Cardiac fibroblast (primary cell): ENCODE data around the gene ITGA11.

ENCODE experiments used
- DNase-seq, 2 donors: peaks; one replicate each; pipeline versions ENCODE4 v3.0.0 to v3.0.0-alpha.2; 2010; ENCODE audit warnings: low read depth in 2 of 2
- H3K4me3 ChIP-seq, 2 donors: replicated peaks in 1 of 2; 1 replicate in 1 of 2; 2 replicates in 1 of 2; pipeline ENCODE4 v1.5.1; 2011; ENCODE audit warnings: low read depth in 2 of 2, low read length in 2 of 2, mild to moderate bottlenecking in 2 of 2, moderate library complexity in 1 of 2
- TF ChIP-seq, protein P1 (sequence below): IDR thresholded peaks from one replicate; pipeline ENCODE4 v1.5.1; 2011; ENCODE audit warnings: low read depth, mild to moderate bottlenecking, low read length, inconsistent platforms

ITGA11 gene

DNA sequence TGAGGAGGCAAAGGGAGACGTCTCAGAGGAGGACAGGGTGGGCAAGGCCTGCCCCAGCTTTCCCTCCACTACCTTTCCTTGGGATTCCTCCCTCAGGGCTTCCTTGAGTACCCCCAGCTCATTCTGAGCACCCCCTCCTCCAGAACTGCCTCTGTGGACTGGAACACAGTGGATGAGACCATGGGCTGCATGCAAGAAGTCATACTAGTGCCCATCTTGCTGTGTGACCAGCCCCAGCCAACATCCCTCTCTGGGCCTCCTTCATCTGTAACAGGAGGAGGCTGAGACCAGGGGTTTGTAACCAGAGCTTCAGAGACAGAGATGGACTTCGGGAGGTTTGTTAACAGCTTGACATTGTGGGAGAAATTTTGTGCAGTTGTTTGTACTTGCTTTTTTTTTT is 128.8 kb downstream of the ITGA11 start:
- TF ChIP-seq, protein P1, sequence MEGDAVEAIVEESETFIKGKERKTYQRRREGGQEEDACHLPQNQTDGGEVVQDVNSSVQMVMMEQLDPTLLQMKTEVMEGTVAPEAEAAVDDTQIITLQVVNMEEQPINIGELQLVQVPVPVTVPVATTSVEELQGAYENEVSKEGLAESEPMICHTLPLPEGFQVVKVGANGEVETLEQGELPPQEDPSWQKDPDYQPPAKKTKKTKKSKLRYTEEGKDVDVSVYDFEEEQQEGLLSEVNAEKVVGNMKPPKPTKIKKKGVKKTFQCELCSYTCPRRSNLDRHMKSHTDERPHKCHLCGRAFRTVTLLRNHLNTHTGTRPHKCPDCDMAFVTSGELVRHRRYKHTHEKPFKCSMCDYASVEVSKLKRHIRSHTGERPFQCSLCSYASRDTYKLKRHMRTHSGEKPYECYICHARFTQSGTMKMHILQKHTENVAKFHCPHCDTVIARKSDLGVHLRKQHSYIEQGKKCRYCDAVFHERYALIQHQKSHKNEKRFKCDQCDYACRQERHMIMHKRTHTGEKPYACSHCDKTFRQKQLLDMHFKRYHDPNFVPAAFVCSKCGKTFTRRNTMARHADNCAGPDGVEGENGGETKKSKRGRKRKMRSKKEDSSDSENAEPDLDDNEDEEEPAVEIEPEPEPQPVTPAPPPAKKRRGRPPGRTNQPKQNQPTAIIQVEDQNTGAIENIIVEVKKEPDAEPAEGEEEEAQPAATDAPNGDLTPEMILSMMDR: no peak
- H3K4me3 ChIP-seq: no peak overlapping the region
- DNase-seq: no peak

DNA sequence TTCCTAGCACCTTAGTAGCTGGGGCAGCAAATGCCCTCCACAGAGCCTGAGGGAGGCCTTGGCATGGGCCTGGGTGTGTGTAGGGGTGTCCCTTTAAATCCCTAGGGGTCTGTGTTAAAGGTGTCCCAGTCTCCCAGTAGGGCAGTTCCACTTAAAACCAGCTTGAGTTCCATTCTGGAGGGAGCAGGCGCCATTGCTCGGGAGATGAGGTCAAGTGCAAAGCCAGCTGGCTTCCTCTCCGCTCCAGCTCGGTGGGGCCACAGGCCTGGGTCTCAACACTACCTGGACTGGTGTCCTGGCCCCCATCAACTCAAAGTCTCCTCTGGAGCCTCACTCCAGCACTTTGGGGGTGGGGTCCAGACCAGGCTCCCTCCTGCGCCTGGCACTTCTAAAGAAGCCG is 129.2 kb downstream of the ITGA11 start:
- TF ChIP-seq, protein P1: no peak
- no peak overlapping the region for H3K4me3 ChIP-seq
- no peak for DNase-seq

DNA sequence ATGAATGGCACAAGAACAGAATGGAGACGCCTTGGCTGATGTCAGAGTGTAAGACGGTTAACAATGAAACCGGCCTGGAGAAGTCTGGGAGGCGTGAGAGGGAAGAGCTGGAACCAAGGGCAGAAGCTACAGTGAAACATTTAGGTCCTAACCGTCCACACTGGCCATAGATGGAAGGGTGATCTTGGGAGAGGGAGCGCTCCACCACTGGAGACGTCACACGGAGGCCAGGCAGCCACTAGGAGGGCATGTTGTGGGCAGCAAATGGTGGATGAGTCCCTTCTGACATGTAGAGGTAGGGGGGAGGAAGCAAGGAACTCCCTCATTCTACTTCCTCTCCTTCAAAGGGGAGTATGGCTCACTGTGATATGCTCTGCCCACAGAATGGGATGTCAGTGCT is 130.7 kb downstream of the ITGA11 start:
- DNase-seq: no peak
- H3K4me3 ChIP-seq: no peak overlapping the region
- TF ChIP-seq, protein P1: no peak

DNA sequence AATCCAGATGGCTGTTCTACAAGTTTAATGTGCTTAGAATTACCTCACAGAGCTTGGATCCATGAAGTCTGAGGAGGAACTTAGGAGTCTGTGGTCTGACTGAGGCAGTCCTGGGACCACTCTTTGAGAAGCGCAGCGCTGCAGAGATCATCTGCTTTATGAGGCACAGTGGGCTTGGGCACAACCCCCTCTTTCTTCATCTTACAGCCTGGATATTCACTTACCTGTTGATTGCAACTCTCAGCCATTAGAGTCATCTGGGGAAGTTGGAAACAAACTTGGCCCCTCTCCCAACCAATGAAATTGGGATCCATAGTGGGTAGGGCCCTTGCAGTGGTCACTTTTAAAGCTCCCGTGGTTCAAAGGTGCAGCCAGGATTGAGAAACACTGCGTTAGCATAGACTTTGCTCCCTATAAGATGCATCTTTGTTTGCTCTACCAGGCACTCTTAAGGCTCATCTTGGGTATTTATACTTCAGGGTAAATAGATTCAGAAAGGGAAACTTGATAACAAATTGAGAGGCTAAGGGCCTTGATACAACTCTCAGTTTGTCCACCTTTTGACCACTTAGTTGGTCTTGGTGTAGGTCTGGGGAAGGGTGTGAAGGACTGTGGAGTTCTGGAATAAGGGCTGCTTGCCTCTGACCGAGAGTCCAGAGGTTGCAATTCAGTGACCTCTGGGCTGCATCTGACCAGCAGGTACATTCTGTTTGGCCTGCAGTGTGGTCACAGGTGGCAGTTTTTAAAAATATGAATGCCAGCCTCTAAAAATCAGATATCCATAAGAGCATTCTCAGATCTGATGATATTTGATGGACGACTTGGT is 131.6 kb downstream of the ITGA11 start:
- DNase-seq: no peak
- no peak overlapping the region for H3K4me3 ChIP-seq
- TF ChIP-seq, protein P1: no peak

DNA sequence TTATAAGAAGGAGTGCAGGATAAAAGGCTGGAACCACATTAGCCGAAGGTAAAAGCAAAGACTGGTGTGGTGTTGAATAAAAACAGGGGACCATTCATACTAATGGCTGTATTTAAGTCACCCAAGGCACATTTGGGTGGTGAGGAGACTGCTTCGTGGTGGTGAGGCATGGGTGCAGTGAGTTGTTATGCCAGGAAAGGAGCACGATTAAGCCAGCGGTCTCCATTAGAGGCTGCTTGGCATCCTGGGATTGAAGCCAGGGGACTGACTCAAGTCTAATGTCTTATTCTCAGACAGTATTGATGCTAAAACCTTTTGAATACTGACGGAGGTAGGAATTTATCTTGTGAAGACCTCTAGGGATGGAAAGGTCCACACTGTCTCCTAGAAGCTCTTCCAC is 132.5 kb downstream of the ITGA11 start:
- TF ChIP-seq, protein P1: no peak
- H3K4me3 ChIP-seq: no peak overlapping the region
- peak in 1 of 2 donors; percentile 25 for DNase-seq

DNA sequence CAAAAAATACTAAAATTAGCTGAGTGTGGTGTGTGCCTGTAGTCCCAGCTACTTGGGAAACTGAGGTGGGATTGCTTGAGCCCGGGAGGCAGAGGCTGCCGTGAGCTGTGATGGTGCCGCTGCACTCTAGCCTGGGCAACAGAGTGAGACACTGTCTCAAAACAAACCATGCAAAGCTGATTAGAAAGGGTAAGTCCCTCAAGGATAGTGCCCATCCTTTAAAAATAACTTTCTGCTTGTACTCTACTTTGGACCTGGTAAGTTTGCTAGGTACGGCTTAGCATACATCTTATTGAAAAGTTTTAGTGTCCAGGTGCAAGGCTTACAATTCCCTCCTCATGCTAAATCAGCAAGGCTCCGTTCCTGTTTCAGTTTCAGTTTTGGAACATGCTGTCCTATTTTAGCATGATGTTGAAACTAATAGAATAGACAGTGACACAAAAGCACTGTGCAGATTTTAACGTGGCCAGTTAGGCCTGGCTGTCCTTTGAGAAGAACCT is 133.0 kb downstream of the ITGA11 start:
- TF ChIP-seq, protein P1: no peak
- H3K4me3 ChIP-seq: peak overlapping the region in 1 of 2 donors; percentile 32
- peak in 1 of 2 donors; percentile 55 for DNase-seq
